ENCODE results near the gene ICA1. TPM values are rescaled to one million over a fixed set of nuclear protein-coding genes. Genes with fewer than 3 reads are reported as not detected.
A peak's percentile ranks its signal among the peaks of the same experiment; 100 is the strongest.

ICA1 gene
- total and polyA plus RNA-seq, 4 donors: 15.5 to 41.2 (median 30.5) TPM

DNA sequence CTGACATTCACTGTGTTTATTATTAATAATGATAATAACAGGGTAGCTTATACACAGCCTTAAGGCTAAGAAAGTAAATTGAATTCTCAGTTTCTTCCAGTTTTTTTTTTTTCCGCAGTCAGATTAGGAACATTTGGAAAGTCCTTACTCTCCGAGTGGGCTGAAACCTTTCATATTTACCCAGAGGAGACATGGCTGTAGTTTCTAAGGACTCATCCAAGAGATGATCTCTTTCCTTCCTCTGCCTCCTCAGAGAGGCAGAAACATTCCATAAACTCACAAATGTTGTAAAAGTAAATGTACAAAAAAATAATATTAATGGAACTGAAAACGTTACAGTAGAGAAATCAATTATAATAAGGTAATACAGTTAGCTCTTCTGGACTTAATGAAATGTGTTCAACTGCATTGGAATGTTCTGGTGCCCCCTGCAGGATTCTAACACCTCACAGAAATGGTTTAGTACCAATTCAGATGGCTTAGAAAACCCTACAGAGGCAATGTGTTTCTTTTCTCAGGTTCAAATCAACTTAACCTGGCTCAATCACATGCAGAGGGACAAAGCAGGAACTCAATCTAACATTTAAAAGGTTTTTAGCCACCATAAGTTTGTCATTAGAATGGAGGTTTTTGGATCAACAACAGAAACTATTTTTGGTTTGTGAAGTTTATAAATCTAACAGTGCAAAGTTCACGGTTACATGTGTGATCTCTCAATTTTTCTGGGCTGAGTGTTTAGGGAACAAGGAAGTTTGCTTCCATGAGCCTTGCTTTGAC, 71.7 kb downstream of the ICA1 start:
- WGBS (ENCODE audit: insufficient coverage): no CpG with 5 or more reads among the region's 4 CpGs
- peak in 5 of 6 donors; percentile 57 to 93 (median 68) for DNase-seq (ENCODE audit: low read depth in 4 of 6, low spot score in 6 of 6)
- Histone ChIP-seq H3K27ac (ENCODE audit: low read depth, low read length) (peak overlapping the region; percentile 6), H3K9me3 (ENCODE audit: control insufficient read depth, insufficient read depth, low read length) (no peaks in the 10 kb centered on the region), H3K27me3 (ENCODE audit: control insufficient read depth, insufficient read depth, low read length) (no peaks in the 10 kb centered on the region), H3K4me3 (ENCODE audit: low read depth, low read length) (no peak overlapping the region), H3K36me3 (ENCODE audit: control insufficient read depth, insufficient read depth, low read length) (no peaks in the 10 kb centered on the region), H3K4me1 (ENCODE audit: control insufficient read depth, insufficient read depth, low read length) (no peaks in the 10 kb centered on the region)

- Histone ChIP-seq H3K4me3 (ENCODE audit: low read depth, low read length) (no peak overlapping the region), H3K27ac (ENCODE audit: low read depth, low read length) (no peak overlapping the region), H3K27me3 (ENCODE audit: control insufficient read depth, insufficient read depth, low read length) (no peaks in the 10 kb centered on the region), H3K9me3 (ENCODE audit: control insufficient read depth, insufficient read depth, low read length) (no peaks in the 10 kb centered on the region), H3K4me1 (ENCODE audit: control insufficient read depth, insufficient read depth, low read length) (peaks cover 3% of the 10 kb centered on the region), H3K36me3 (ENCODE audit: control insufficient read depth, insufficient read depth, low read length) (no peaks in the 10 kb centered on the region)
- DNase-seq (ENCODE audit: low read depth in 4 of 6, low spot score in 6 of 6): peak in 3 of 6 donors; percentile 43 to 64 (median 57)
- WGBS (ENCODE audit: insufficient coverage): 63% methylated on average over 1 of the region's 7 CpGs
Observed at GRCh38 chr7:8189625-8190024, 72.3 kb downstream of the ICA1 start.

DNA sequence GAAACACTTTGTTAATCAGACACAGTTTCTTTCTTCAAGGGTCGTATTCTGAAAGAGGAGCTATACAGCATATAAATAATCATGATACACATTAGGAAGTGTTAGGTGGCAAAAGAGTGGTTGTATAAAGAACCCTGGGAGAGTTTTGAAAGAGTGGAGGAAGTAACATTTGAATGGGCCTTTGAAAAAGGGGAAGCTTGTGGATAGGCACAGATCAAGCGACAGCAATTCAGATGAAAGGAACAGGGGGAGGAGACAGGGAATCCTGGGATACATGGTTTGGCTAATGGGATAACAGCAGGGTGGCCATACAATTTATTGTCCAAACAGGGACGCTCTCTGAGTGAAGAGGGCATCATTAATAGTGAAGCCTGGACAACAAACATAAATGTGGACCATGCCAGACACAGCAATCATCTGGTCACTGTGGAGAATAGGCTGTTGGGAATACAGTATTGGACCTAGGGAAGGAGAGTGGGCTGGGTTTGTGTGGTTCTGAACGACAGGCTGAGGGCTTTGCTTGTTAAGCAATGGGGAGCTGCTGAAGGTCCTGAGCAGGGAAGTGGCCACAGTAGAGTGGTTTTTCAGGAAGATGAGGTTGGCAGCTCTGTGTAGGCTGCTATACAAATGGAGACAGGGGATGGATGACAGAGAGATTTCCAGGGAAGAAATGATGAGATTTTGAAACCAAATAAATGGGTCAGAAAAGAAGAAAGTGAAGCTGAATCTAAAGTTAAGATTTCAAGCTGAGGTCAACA, 75.9 kb downstream of the ICA1 start:
- no peak overlapping the region for H3K27ac ChIP-seq (ENCODE audit: low read depth, low read length)
- no peaks in the 10 kb centered on the region for H3K27me3 ChIP-seq (ENCODE audit: control insufficient read depth, insufficient read depth, low read length)
- peaks cover 4% of the 10 kb centered on the region for H3K4me1 ChIP-seq (ENCODE audit: control insufficient read depth, insufficient read depth, low read length)
- no peaks in the 10 kb centered on the region for H3K36me3 ChIP-seq (ENCODE audit: control insufficient read depth, insufficient read depth, low read length)
- WGBS (ENCODE audit: insufficient coverage): 17% methylated on average over 3 of the region's 4 CpGs
- DNase-seq (ENCODE audit: low read depth in 4 of 6, low spot score in 6 of 6): peak in 2 of 6 donors; percentile 15 to 39
- H3K4me3 ChIP-seq (ENCODE audit: low read depth, low read length): no peak overlapping the region
- no peaks in the 10 kb centered on the region for H3K9me3 ChIP-seq (ENCODE audit: control insufficient read depth, insufficient read depth, low read length)

- Histone ChIP-seq H3K27me3 (ENCODE audit: control insufficient read depth, insufficient read depth, low read length) (no peaks in the 10 kb centered on the region), H3K9me3 (ENCODE audit: control insufficient read depth, insufficient read depth, low read length) (no peaks in the 10 kb centered on the region), H3K4me1 (ENCODE audit: control insufficient read depth, insufficient read depth, low read length) (peaks cover 4% of the 10 kb centered on the region), H3K27ac (ENCODE audit: low read depth, low read length) (no peak overlapping the region), H3K36me3 (ENCODE audit: control insufficient read depth, insufficient read depth, low read length) (no peaks in the 10 kb centered on the region), H3K4me3 (ENCODE audit: low read depth, low read length) (no peak overlapping the region)
- peak in 2 of 6 donors; percentile 35 to 54 for DNase-seq (ENCODE audit: low read depth in 4 of 6, low spot score in 6 of 6)
- WGBS (ENCODE audit: insufficient coverage): no CpG with 5 or more reads among the region's 2 CpGs
Observed at GRCh38 chr7:8184221-8184620, 77.7 kb downstream of the ICA1 start.

DNA sequence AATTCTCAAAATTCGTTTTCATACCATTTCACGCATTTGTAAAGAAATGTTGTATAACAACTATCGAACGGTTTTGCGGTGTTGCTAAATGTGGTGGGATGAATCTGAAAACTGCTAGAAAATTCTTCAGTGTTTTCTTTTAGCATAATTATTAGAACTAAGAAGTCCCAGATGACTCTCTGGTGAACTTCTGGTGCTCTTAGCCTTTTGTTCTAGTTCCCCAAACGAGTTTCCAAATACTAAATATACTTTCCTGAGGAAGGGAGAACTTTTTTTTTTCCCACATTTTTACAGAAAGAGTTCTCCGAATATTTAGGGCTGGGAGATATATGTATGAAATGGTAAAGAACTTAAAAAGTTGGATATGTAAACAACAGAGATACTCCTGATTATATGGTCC, 82.5 kb downstream of the ICA1 start:
- DNase-seq (ENCODE audit: low read depth in 4 of 6, low spot score in 6 of 6): no peak
- no peaks in the 10 kb centered on the region for H3K27me3 ChIP-seq (ENCODE audit: control insufficient read depth, insufficient read depth, low read length)
- H3K4me3 ChIP-seq (ENCODE audit: low read depth, low read length): no peak overlapping the region
- no peak overlapping the region for H3K27ac ChIP-seq (ENCODE audit: low read depth, low read length)
- H3K4me1 ChIP-seq (ENCODE audit: control insufficient read depth, insufficient read depth, low read length): no peaks in the 10 kb centered on the region
- no peaks in the 10 kb centered on the region for H3K9me3 ChIP-seq (ENCODE audit: control insufficient read depth, insufficient read depth, low read length)
- H3K36me3 ChIP-seq (ENCODE audit: control insufficient read depth, insufficient read depth, low read length): no peaks in the 10 kb centered on the region
- WGBS (ENCODE audit: insufficient coverage): no CpG with 5 or more reads among the region's 7 CpGs

- H3K36me3 ChIP-seq (ENCODE audit: control insufficient read depth, insufficient read depth, low read length): no peaks in the 10 kb centered on the region
- DNase-seq (ENCODE audit: low read depth in 4 of 6, low spot score in 6 of 6): no peak
- no peaks in the 10 kb centered on the region for H3K9me3 ChIP-seq (ENCODE audit: control insufficient read depth, insufficient read depth, low read length)
- no peak overlapping the region for H3K4me3 ChIP-seq (ENCODE audit: low read depth, low read length)
- H3K4me1 ChIP-seq (ENCODE audit: control insufficient read depth, insufficient read depth, low read length): no peaks in the 10 kb centered on the region
- H3K27me3 ChIP-seq (ENCODE audit: control insufficient read depth, insufficient read depth, low read length): no peaks in the 10 kb centered on the region
- no peak overlapping the region for H3K27ac ChIP-seq (ENCODE audit: low read depth, low read length)
Observed at GRCh38 chr7:8178353-8178752, 83.6 kb downstream of the ICA1 start.

GRCh38 chr7:8177109-8177933, 84.6 kb downstream of the ICA1 start:
- H3K9me3 ChIP-seq (ENCODE audit: control insufficient read depth, insufficient read depth, low read length): no peaks in the 10 kb centered on the region
- H3K27me3 ChIP-seq (ENCODE audit: control insufficient read depth, insufficient read depth, low read length): no peaks in the 10 kb centered on the region
- H3K4me3 ChIP-seq (ENCODE audit: low read depth, low read length): no peak overlapping the region
- no peak for DNase-seq (ENCODE audit: low read depth in 4 of 6, low spot score in 6 of 6)
- 100% methylated on average over 1 of the region's 4 CpGs for WGBS (ENCODE audit: insufficient coverage)
- H3K4me1 ChIP-seq (ENCODE audit: control insufficient read depth, insufficient read depth, low read length): no peaks in the 10 kb centered on the region
- H3K27ac ChIP-seq (ENCODE audit: low read depth, low read length): no peak overlapping the region
- H3K36me3 ChIP-seq (ENCODE audit: control insufficient read depth, insufficient read depth, low read length): no peaks in the 10 kb centered on the region

GRCh38 chr7:8176370-8177081, 85.4 kb downstream of the ICA1 start:
- H3K9me3 ChIP-seq (ENCODE audit: control insufficient read depth, insufficient read depth, low read length): no peaks in the 10 kb centered on the region
- DNase-seq (ENCODE audit: low read depth in 4 of 6, low spot score in 6 of 6): no peak
- H3K36me3 ChIP-seq (ENCODE audit: control insufficient read depth, insufficient read depth, low read length): no peaks in the 10 kb centered on the region
- no peaks in the 10 kb centered on the region for H3K27me3 ChIP-seq (ENCODE audit: control insufficient read depth, insufficient read depth, low read length)
- whole genome bisulfite sequencing (ENCODE audit: insufficient coverage): 56% methylated on average over 5 of the region's 10 CpGs
- no peaks in the 10 kb centered on the region for H3K4me1 ChIP-seq (ENCODE audit: control insufficient read depth, insufficient read depth, low read length)
- H3K4me3 ChIP-seq (ENCODE audit: low read depth, low read length): no peak overlapping the region
- no peak overlapping the region for H3K27ac ChIP-seq (ENCODE audit: low read depth, low read length)

- Histone ChIP-seq H3K4me3 (ENCODE audit: low read depth, low read length) (no peak overlapping the region), H3K36me3 (ENCODE audit: control insufficient read depth, insufficient read depth, low read length) (no peaks in the 10 kb centered on the region), H3K4me1 (ENCODE audit: control insufficient read depth, insufficient read depth, low read length) (no peaks in the 10 kb centered on the region), H3K27ac (ENCODE audit: low read depth, low read length) (no peak overlapping the region), H3K9me3 (ENCODE audit: control insufficient read depth, insufficient read depth, low read length) (no peaks in the 10 kb centered on the region), H3K27me3 (ENCODE audit: control insufficient read depth, insufficient read depth, low read length) (no peaks in the 10 kb centered on the region)
- no peak for DNase-seq (ENCODE audit: low read depth in 4 of 6, low spot score in 6 of 6)
- 82% methylated on average over 3 of the region's 6 CpGs for WGBS (ENCODE audit: insufficient coverage)
Observed at GRCh38 chr7:8175929-8176369, 86.0 kb downstream of the ICA1 start.

All from spinal cord (tissue), 10 donors.